Endothelial cell of umbilical vein (primary cell): ENCODE results near the gene NFILZ. TPM values are rescaled to one million over a fixed set of nuclear protein-coding genes. Genes with fewer than 3 reads are reported as not detected.

Source experiments
- BruUV-seq: library from RNA; stranded (reverse); fragments of 400-500 nt; replicated peaks from 2 replicates; lab custom pipeline; 2021; lab: Mats Ljungman, UMichigan
- CTCF ChIA-PET: fragments of 300-600, 350-600 bp; sonication (Branson Sonifier 250); formaldehyde crosslinking; loops from one replicate; lab custom pipeline; 2021; ENCODE audit warnings: antibody characterized with exemption, inconsistent platforms; lab: Charles Lee
- POLR2A ChIA-PET: fragments of 300-600, 350-600 bp; sonication (Branson Sonifier 250); formaldehyde crosslinking; loops from one replicate; lab custom pipeline; 2021; ENCODE audit warnings: antibody characterized with exemption, inconsistent platforms; lab: Charles Lee
- DNase-seq: peaks from one replicate; pipeline ENCODE4 v3.0.0-alpha.2; 2011; ENCODE audit warnings: low read depth, low spot score
- FAIRE-seq: peaks from 2 replicates; lab custom pipeline; 2011; peaks lifted over from hg19 to GRCh38; lab: Jason Lieb, UNC
- H2AFZ ChIP-seq: 2 replicates; pipeline ENCODE4 v1.6.0; 2012; ENCODE audit warnings: low read depth, low read length, control low read depth, inconsistent platforms
- H3K27ac ChIP-seq: 2 replicates; pipeline ENCODE4 v1.5.1; 2011; ENCODE audit warnings: low read depth, mild to moderate bottlenecking, control low read depth, low read length, moderate library complexity; ENCODE audit not compliant: insufficient read depth
- H3K27me3 ChIP-seq, 2 experiments: 2 replicates each; pipeline versions ENCODE4 v1.6.0 to v1.6.1; 2011; ENCODE audit warnings: low read length in 2 of 2, mixed read lengths in 1 of 2; ENCODE audit not compliant: control insufficient read depth in 2 of 2, insufficient read depth in 2 of 2
- H3K36me3 ChIP-seq, 2 experiments: 2 replicates in 1 of 2; 3 replicates in 1 of 2; pipeline ENCODE4 v1.5.1; 2011; ENCODE audit warnings: low read length in 2 of 2, mild to moderate bottlenecking in 1 of 2, moderate library complexity in 1 of 2; ENCODE audit not compliant: control insufficient read depth in 2 of 2, insufficient read depth in 2 of 2; ENCODE audit errors: extremely low read depth in 1 of 2
- H3K4me1 ChIP-seq: 3 replicates; pipeline ENCODE4 v1.5.1; 2011; ENCODE audit warnings: mild to moderate bottlenecking, low read length; ENCODE audit not compliant: control insufficient read depth, insufficient read depth; ENCODE audit errors: extremely low read depth
- H3K4me2 ChIP-seq: 2 replicates; pipeline ENCODE4 v1.6.1; 2011; ENCODE audit warnings: low read length, control low read depth, mixed read lengths; ENCODE audit not compliant: insufficient read depth
- H3K4me3 ChIP-seq, 3 experiments: fragments of 200-600 bp in 1 of 3; sonication (generic), shearing (Covaris generic) in 1 of 3; replicated peaks in 1 of 3; 2 replicates each; pipeline ENCODE4 v1.5.1; 2011 to 2016; ENCODE audit warnings: control low read depth in 3 of 3, low read length in 3 of 3, mild to moderate bottlenecking in 2 of 3, inconsistent platforms in 1 of 3, low read depth in 1 of 3, moderate library complexity in 1 of 3; ENCODE audit not compliant: insufficient read depth in 1 of 3
- H3K79me2 ChIP-seq: 2 replicates; pipeline ENCODE4 v1.6.0; 2012; ENCODE audit warnings: low read length, inconsistent platforms; ENCODE audit not compliant: control insufficient read depth, insufficient read depth
- H3K9ac ChIP-seq: replicated peaks from 2 replicates; pipeline ENCODE3; 2011; ENCODE audit warnings: low read length, control low read depth; ENCODE audit not compliant: insufficient read depth; ENCODE audit errors: extremely low read depth
- H3K9me1 ChIP-seq: replicated peaks from 3 replicates; pipeline ENCODE4 v1.6.0; 2011; ENCODE audit warnings: mild to moderate bottlenecking, low read length; ENCODE audit not compliant: control insufficient read depth, insufficient read depth; ENCODE audit errors: extremely low read depth
- H3K9me3 ChIP-seq: replicated peaks from 2 replicates; pipeline ENCODE4 v1.5.1; 2012; ENCODE audit warnings: low read length, inconsistent platforms; ENCODE audit not compliant: control insufficient read depth, insufficient read depth
- H4K20me1 ChIP-seq: replicated peaks from 2 replicates; pipeline ENCODE3; 2011; ENCODE audit warnings: mild to moderate bottlenecking, low read length; ENCODE audit not compliant: control insufficient read depth, insufficient read depth; ENCODE audit errors: extremely low read depth
- EZH2 ChIP-seq: IDR thresholded peaks from 2 replicates; pipeline ENCODE4 v1.6.1; 2012; ENCODE audit warnings: borderline replicate concordance, low read depth, mild to moderate bottlenecking, moderate library complexity, low read length, inconsistent platforms; ENCODE audit not compliant: severe bottlenecking
- FOS ChIP-seq: IDR thresholded peaks from 2 replicates; pipeline ENCODE4 v1.6.1; 2011; ENCODE audit warnings: mild to moderate bottlenecking, low read length, moderate library complexity, borderline replicate concordance; ENCODE audit not compliant: insufficient read depth
- GATA2 ChIP-seq: IDR thresholded peaks from 2 replicates; pipeline ENCODE4 v1.7.0; 2011; ENCODE audit warnings: low read depth, mild to moderate bottlenecking, moderate library complexity, mixed read lengths, low read length; ENCODE audit not compliant: insufficient read length, insufficient read depth
- JUN ChIP-seq: IDR thresholded peaks from 2 replicates; pipeline ENCODE4 v1.6.1; 2011; ENCODE audit warnings: borderline replicate concordance, low read depth; ENCODE audit not compliant: insufficient read length, insufficient read depth
- MAX ChIP-seq: IDR thresholded peaks from 2 replicates; pipeline ENCODE4 v1.6.1; 2011; ENCODE audit not compliant: insufficient read depth, insufficient read length
- MYC ChIP-seq: IDR thresholded peaks from one replicate; pipeline ENCODE4 v1.6.1; 2011; ENCODE audit warnings: mild to moderate bottlenecking, low read depth, low read length
- POLR2A ChIP-seq: IDR thresholded peaks from 2 replicates; pipeline ENCODE4 v1.6.1; 2012; ENCODE audit warnings: low read depth, mild to moderate bottlenecking, control low read depth, low read length
- POLR2AphosphoS5 ChIP-seq: IDR thresholded peaks from 2 replicates; pipeline ENCODE4 v1.6.1; 2012; ENCODE audit warnings: low read depth, mild to moderate bottlenecking, control low read depth, low read length, moderate library complexity; ENCODE audit not compliant: insufficient read depth
- dilution Hi-C: fragments of 300-500 bp; cut with MboI; formaldehyde crosslinking; loops from one replicate; pipeline ENCODE4 v1.15.0; 2019; ENCODE audit warnings: low sequenced_read_pairs; ENCODE audit not compliant: extremely low pct_ligation_motif_present
- intact Hi-C: fragments of 100-400 bp; cut with micrococcal nuclease; formaldehyde crosslinking; loops from one replicate; pipeline ENCODE4 v1.10.0; 2022
- polyA plus RNA-seq, 4 experiments: library from polyadenylated mRNA; depleted of rRNA in 3 of 4; stranded (reverse) in 3 of 4; unstranded in 1 of 4; fragments of >200 nt; gene quantifications; 2 replicates each; pipeline versions ENCODE4 v1.2.1 to v1.2.3, GENCODE V29; 2011 to 2012; ENCODE audit warnings: missing spikeins in 1 of 4
- total RNA-seq: library from RNA; stranded (reverse); gene quantifications from 2 replicates; pipeline ENCODE4 v1.2.3, GENCODE V29; 2021
- TF ChIP-seq, protein P1 (sequence below), 2 donors: IDR thresholded peaks; 1 replicate in 1 of 2; 2 replicates in 1 of 2; pipeline ENCODE4 v1.5.1; 2011; ENCODE audit warnings: low read length in 2 of 2, mild to moderate bottlenecking in 2 of 2, moderate library complexity in 2 of 2, control low read depth in 1 of 2, inconsistent platforms in 1 of 2, low read depth in 1 of 2; ENCODE audit not compliant: insufficient read depth in 1 of 2; ENCODE audit errors: extremely low read depth in 1 of 2

The NFILZ gene
- total and polyA plus RNA-seq, 2 donors (not counting 3 experiments of a cell fraction or from before 2014, with no cell fraction given): not detected

- H3K9me3 ChIP-seq: no peaks in the 10 kb centered on the region
- BruUV-seq: no TSS peak
- FAIRE-seq: no peak
- intact Hi-C loops (no loop called here), dilution Hi-C loops (no loop called here)
- H2AFZ ChIP-seq: no peak overlapping the region
- no peaks in the 10 kb centered on the region for H3K79me2 ChIP-seq
- no peak overlapping the region for H3K4me2 ChIP-seq
- H3K36me3 ChIP-seq: no peaks in the 10 kb centered on the region
- TF ChIP-seq MYC (no peak), JUN (no peak), MAX (no peak), POLR2AphosphoS5 (no peak), FOS (no peak), EZH2 (no peak), POLR2A (no peak), GATA2 (no peak)
- TF ChIP-seq, protein P1, sequence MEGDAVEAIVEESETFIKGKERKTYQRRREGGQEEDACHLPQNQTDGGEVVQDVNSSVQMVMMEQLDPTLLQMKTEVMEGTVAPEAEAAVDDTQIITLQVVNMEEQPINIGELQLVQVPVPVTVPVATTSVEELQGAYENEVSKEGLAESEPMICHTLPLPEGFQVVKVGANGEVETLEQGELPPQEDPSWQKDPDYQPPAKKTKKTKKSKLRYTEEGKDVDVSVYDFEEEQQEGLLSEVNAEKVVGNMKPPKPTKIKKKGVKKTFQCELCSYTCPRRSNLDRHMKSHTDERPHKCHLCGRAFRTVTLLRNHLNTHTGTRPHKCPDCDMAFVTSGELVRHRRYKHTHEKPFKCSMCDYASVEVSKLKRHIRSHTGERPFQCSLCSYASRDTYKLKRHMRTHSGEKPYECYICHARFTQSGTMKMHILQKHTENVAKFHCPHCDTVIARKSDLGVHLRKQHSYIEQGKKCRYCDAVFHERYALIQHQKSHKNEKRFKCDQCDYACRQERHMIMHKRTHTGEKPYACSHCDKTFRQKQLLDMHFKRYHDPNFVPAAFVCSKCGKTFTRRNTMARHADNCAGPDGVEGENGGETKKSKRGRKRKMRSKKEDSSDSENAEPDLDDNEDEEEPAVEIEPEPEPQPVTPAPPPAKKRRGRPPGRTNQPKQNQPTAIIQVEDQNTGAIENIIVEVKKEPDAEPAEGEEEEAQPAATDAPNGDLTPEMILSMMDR (IDR thresholded peaks at IDR 0.05; ENCODE audit: extremely low read depth in 1 of 2, insufficient read depth in 1 of 2, low read depth in 1 of 2, low read length in 2 of 2): no peak
- CTCF ChIA-PET: no interaction called here
- H3K27me3 ChIP-seq: no peaks in the 10 kb centered on the region
- POLR2A ChIA-PET: no interaction called here
- H3K27ac ChIP-seq: no peak overlapping the region
- no peak for DNase-seq
- no peak overlapping the region for H3K4me3 ChIP-seq
- no peak overlapping the region for H3K9ac ChIP-seq
- H3K9me1 ChIP-seq: no peaks in the 10 kb centered on the region
- H4K20me1 ChIP-seq: no peaks in the 10 kb centered on the region
- no peaks in the 10 kb centered on the region for H3K4me1 ChIP-seq
These were observed 47.9 kb downstream of the NFILZ start for GRCh38 chr19:8678244-8678807.

Other genes with a start within 250 kb of the NFILZ start
- 92.2 and 99.8 TPM in 2 replicates for gene RAB11B, start 240.3 kb upstream of the NFILZ start, total RNA-seq
- gene RAB11B, start 240.3 kb upstream of the NFILZ start, polyA plus RNA-seq: 74.1 and 80.0 TPM in 2 replicates
- gene MARCHF2, start 217.3 kb upstream of the NFILZ start, total RNA-seq: 40.1 and 43.5 TPM in 2 replicates
- 91.9 and 130 TPM in 2 replicates for gene MARCHF2, start 217.3 kb upstream of the NFILZ start, polyA plus RNA-seq
- 288 and 301 TPM in 2 replicates for gene HNRNPM, start 185.7 kb upstream of the NFILZ start, total RNA-seq
- gene HNRNPM, start 185.7 kb upstream of the NFILZ start, polyA plus RNA-seq: 244 and 250 TPM in 2 replicates
- 0.31 TPM in 1 of 2 replicates, not detected in the other for gene PRAM1, start 128.0 kb upstream of the NFILZ start, total RNA-seq
- 0.14 TPM in 1 of 2 replicates, not detected in the other for gene PRAM1, start 128.0 kb upstream of the NFILZ start, polyA plus RNA-seq
- 14.5 and 20.6 TPM in 2 replicates for gene ZNF414, start 116.5 kb upstream of the NFILZ start, total RNA-seq
- 10.6 and 11.6 TPM in 2 replicates for gene ZNF414, start 116.5 kb upstream of the NFILZ start, polyA plus RNA-seq
- gene MYO1F, start 53.2 kb upstream of the NFILZ start, total RNA-seq: 0.07 and 0.22 TPM in 2 replicates
- gene MYO1F, start 53.2 kb upstream of the NFILZ start, polyA plus RNA-seq: 0.25 and 0.39 TPM in 2 replicates
- gene ADAMTS10, start 19.9 kb upstream of the NFILZ start, total RNA-seq: 17.4 and 18.9 TPM in 2 replicates
- 15.8 and 19.6 TPM in 2 replicates for gene ADAMTS10, start 19.9 kb upstream of the NFILZ start, polyA plus RNA-seq
- gene ACTL9, start 68.2 kb downstream of the NFILZ start, total RNA-seq: not detected in 2 replicates
- not detected in 2 replicates for gene ACTL9, start 68.2 kb downstream of the NFILZ start, polyA plus RNA-seq
- not detected in 2 replicates for gene OR2Z1, start 91.0 kb downstream of the NFILZ start, total RNA-seq
- gene OR2Z1, start 91.0 kb downstream of the NFILZ start, polyA plus RNA-seq: not detected in 2 replicates
- 0.76 and 4.2 TPM in 2 replicates for gene ZNF558, start 201.7 kb downstream of the NFILZ start, total RNA-seq
- 0.35 and 0.72 TPM in 2 replicates for gene ZNF558, start 201.7 kb downstream of the NFILZ start, polyA plus RNA-seq
- gene MBD3L1, start 201.7 kb downstream of the NFILZ start, total RNA-seq: not detected in 2 replicates
- gene MBD3L1, start 201.7 kb downstream of the NFILZ start, polyA plus RNA-seq: not detected in 2 replicates